ENCODE measurements around the gene PHC1. TPM values are rescaled to one million over a fixed set of nuclear protein-coding genes. Genes with fewer than 3 reads are reported as not detected.

The PHC1 gene
- total RNA-seq, 1 experiment from 2014 or later, result 6.9 TPM

GRCh38 chr12:8867786-8868185, 46.5 kb upstream of the PHC1 start:
- Histone ChIP-seq H3K4me3 (ENCODE audit: low read length) (no peak overlapping the region), H3K9me2 (replicated peaks; ENCODE audit: low read length) (no peaks in the 10 kb centered on the region), H3K4me1 (ENCODE audit: insufficient read depth, low read length) (no peaks in the 10 kb centered on the region), H3K27ac (ENCODE audit: low read length) (no peak overlapping the region), H3K9ac (ENCODE audit: low read length) (no peak overlapping the region), H3K27me3 (ENCODE audit: low read length) (peaks cover 5% of the 10 kb centered on the region; the same call in 1 of the 2 replicates), H3K79me2 (ENCODE audit: low read length) (no peaks in the 10 kb centered on the region), H4K20me1 (ENCODE audit: low read length) (no peaks in the 10 kb centered on the region), H3K9me3 (ENCODE audit: low read length) (no peaks in the 10 kb centered on the region), H2AFZ (ENCODE audit: low read length) (no peak overlapping the region), H3K4me2 (ENCODE audit: low read length) (no peak overlapping the region), H3F3A (ENCODE audit: low read length, unreplicated experiment) (no peaks in the 10 kb centered on the region), H3K36me3 (ENCODE audit: low read depth, low read length) (no peaks in the 10 kb centered on the region)
- CTCF ChIA-PET, result no interaction called here
- POLR2A ChIA-PET (ENCODE audit: unreplicated experiment), result no interaction called here
- TF ChIP-seq CTCF (conservative IDR thresholded peaks at IDR 0.05; ENCODE audit: low read depth, low read length), result no peak
- TF ChIP-seq EZH2phosphoT487 (IDR thresholded peaks at IDR 0.05; ENCODE audit: borderline replicate concordance, low read length), result no peak
- TF ChIP-seq EZH2 (IDR thresholded peaks at IDR 0.05; ENCODE audit: low read length, unreplicated experiment), result no peak
- no TSS peak for BruUV-seq (replicated peaks)
- no peak for DNase-seq
- intact Hi-C loops (cut with micrococcal nuclease), result no loop called here
- ATAC-seq, result no peak

GRCh38 chr12:8870586-8870985, 43.7 kb upstream of the PHC1 start:
- CTCF ChIA-PET, result no interaction called here
- no peak for DNase-seq
- no peak overlapping the region for H3K9ac ChIP-seq (ENCODE audit: low read length)
- no peak for ATAC-seq
- no peak overlapping the region for H3K27ac ChIP-seq (ENCODE audit: low read length)
- no peaks in the 10 kb centered on the region for H4K20me1 ChIP-seq (ENCODE audit: low read length)
- peaks cover 5% of the 10 kb centered on the region; the same call in 1 of the 2 replicates for H3K27me3 ChIP-seq (ENCODE audit: low read length)
- no peaks in the 10 kb centered on the region for H3K4me1 ChIP-seq (ENCODE audit: insufficient read depth, low read length)
- intact Hi-C loops (cut with micrococcal nuclease), result no loop called here
- H3K79me2 ChIP-seq (ENCODE audit: low read length), result no peaks in the 10 kb centered on the region
- no peak overlapping the region for H3K4me3 ChIP-seq (ENCODE audit: low read length)
- H3K9me2 ChIP-seq (replicated peaks; ENCODE audit: low read length), result no peaks in the 10 kb centered on the region
- H3F3A ChIP-seq (ENCODE audit: low read length, unreplicated experiment), result no peaks in the 10 kb centered on the region
- no peak overlapping the region for H2AFZ ChIP-seq (ENCODE audit: low read length)
- TF ChIP-seq CTCF (conservative IDR thresholded peaks at IDR 0.05; ENCODE audit: low read depth, low read length) (no peak), EZH2 (IDR thresholded peaks at IDR 0.05; ENCODE audit: low read length, unreplicated experiment) (no peak), EZH2phosphoT487 (IDR thresholded peaks at IDR 0.05; ENCODE audit: borderline replicate concordance, low read length) (no peak)
- POLR2A ChIA-PET (ENCODE audit: unreplicated experiment), result no interaction called here
- H3K9me3 ChIP-seq (ENCODE audit: low read length), result no peaks in the 10 kb centered on the region
- no TSS peak for BruUV-seq (replicated peaks)
- no peak overlapping the region for H3K4me2 ChIP-seq (ENCODE audit: low read length)
- H3K36me3 ChIP-seq (ENCODE audit: low read depth, low read length), result no peaks in the 10 kb centered on the region

DNA sequence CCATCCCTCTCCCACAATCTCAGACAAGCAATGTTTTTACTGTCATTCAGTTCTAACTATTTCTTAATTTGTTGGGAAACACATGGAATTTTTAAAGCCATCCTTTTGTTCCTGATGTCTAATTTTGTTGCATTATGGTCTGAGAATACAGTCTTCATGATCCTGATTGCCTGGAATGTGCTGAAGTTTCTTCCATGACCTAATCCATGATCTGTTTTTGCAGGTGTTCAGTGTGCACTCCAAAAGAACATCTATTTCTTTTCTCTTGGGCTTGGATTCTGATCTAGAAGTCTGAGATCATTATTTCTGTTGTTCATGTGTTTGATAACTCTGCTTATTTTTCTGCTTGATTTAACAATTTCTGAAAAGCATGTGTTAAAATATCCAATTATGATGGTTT, 43.2 kb upstream of the PHC1 start:
- ChIA-PET POLR2A (ENCODE audit: unreplicated experiment) (no interaction called here), CTCF (no interaction called here)
- no peak for DNase-seq
- Histone ChIP-seq H3F3A (ENCODE audit: low read length, unreplicated experiment) (no peaks in the 10 kb centered on the region), H3K27ac (ENCODE audit: low read length) (no peak overlapping the region), H3K9me3 (ENCODE audit: low read length) (no peaks in the 10 kb centered on the region), H3K36me3 (ENCODE audit: low read depth, low read length) (no peaks in the 10 kb centered on the region), H2AFZ (ENCODE audit: low read length) (no peak overlapping the region), H3K27me3 (ENCODE audit: low read length) (peaks cover 5% of the 10 kb centered on the region; the same call in 1 of the 2 replicates), H3K9ac (ENCODE audit: low read length) (no peak overlapping the region), H3K4me2 (ENCODE audit: low read length) (no peak overlapping the region), H3K4me3 (ENCODE audit: low read length) (no peak overlapping the region), H3K79me2 (ENCODE audit: low read length) (no peaks in the 10 kb centered on the region), H3K4me1 (ENCODE audit: insufficient read depth, low read length) (no peaks in the 10 kb centered on the region), H4K20me1 (ENCODE audit: low read length) (no peaks in the 10 kb centered on the region), H3K9me2 (replicated peaks; ENCODE audit: low read length) (no peaks in the 10 kb centered on the region)
- ATAC-seq, result no peak
- no peak for TF ChIP-seq CTCF (conservative IDR thresholded peaks at IDR 0.05; ENCODE audit: low read depth, low read length)
- TF ChIP-seq EZH2 (IDR thresholded peaks at IDR 0.05; ENCODE audit: low read length, unreplicated experiment), result no peak
- no peak for TF ChIP-seq EZH2phosphoT487 (IDR thresholded peaks at IDR 0.05; ENCODE audit: borderline replicate concordance, low read length)
- intact Hi-C loops (cut with micrococcal nuclease), result no loop called here
- no TSS peak for BruUV-seq (replicated peaks)
